ENCODE data around the gene ERMN.

- TF ChIP-seq POLR2A (IDR thresholded peaks at IDR 0.05; ENCODE audit: insufficient read depth in 1 of 2, low read depth in 2 of 2, low read length in 2 of 2), result no peak
- no peak for TF ChIP-seq TP53 (CRISPR knock-in tag; conservative IDR thresholded peaks at IDR 0.05)
- no peak for TF ChIP-seq CTCF (CRISPR knock-in tag; IDR thresholded peaks at IDR 0.05)
- TF ChIP-seq CREBL2 (CRISPR knock-in tag; IDR thresholded peaks at IDR 0.05; ENCODE audit: borderline replicate concordance), result no peak
- no peak for TF ChIP-seq TFAP4 (IDR thresholded peaks at IDR 0.05; ENCODE audit: borderline replicate concordance, low read depth)
- TF ChIP-seq, protein P1, sequence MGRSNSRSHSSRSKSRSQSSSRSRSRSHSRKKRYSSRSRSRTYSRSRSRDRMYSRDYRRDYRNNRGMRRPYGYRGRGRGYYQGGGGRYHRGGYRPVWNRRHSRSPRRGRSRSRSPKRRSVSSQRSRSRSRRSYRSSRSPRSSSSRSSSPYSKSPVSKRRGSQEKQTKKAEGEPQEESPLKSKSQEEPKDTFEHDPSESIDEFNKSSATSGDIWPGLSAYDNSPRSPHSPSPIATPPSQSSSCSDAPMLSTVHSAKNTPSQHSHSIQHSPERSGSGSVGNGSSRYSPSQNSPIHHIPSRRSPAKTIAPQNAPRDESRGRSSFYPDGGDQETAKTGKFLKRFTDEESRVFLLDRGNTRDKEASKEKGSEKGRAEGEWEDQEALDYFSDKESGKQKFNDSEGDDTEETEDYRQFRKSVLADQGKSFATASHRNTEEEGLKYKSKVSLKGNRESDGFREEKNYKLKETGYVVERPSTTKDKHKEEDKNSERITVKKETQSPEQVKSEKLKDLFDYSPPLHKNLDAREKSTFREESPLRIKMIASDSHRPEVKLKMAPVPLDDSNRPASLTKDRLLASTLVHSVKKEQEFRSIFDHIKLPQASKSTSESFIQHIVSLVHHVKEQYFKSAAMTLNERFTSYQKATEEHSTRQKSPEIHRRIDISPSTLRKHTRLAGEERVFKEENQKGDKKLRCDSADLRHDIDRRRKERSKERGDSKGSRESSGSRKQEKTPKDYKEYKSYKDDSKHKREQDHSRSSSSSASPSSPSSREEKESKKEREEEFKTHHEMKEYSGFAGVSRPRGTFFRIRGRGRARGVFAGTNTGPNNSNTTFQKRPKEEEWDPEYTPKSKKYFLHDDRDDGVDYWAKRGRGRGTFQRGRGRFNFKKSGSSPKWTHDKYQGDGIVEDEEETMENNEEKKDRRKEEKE (IDR thresholded peaks at IDR 0.05), result no peak
- TF ChIP-seq CEBPZ (IDR thresholded peaks at IDR 0.05; ENCODE audit: low read length), result no peak
- TF ChIP-seq ATF3 (CRISPR knock-in tag; IDR thresholded peaks at IDR 0.05), result no peak
- TF ChIP-seq EZH2 (conservative IDR thresholded peaks at IDR 0.05; ENCODE audit: low read depth, low read length), result no peak
- no peak for TF ChIP-seq FOXJ3 (CRISPR knock-in tag; IDR thresholded peaks at IDR 0.05; ENCODE audit: borderline replicate concordance)
- no peak for TF ChIP-seq ELF1 (CRISPR knock-in tag; IDR thresholded peaks at IDR 0.05)
- no peak for TF ChIP-seq REXO4 (CRISPR knock-in tag; IDR thresholded peaks at IDR 0.05; ENCODE audit: borderline replicate concordance)
- TF ChIP-seq HNRNPH1 (optimal IDR thresholded peaks at IDR 0.05; ENCODE audit: low read depth, low read length), result no peak
Measured at GRCh38 chr2:157359628-157360027, 34.0 kb upstream of the ERMN start.
